UCSD-AML1 (cell line): ENCODE data around the gene NLRP6.
A peak's percentile ranks its signal among the peaks of the same experiment; 100 is the strongest.
"Not testable (repeated sequence)": the region's sequence is repeated elsewhere in the genome, so short reads cannot be mapped to it uniquely, and the experiment has no call there.

ENCODE experiments used
- DNase-seq: peaks from one replicate; lab custom pipeline; 2025; ENCODE audit not compliant: unreplicated experiment; lab: John Stamatoyannopoulos, UW

Gene NLRP6

DNA sequence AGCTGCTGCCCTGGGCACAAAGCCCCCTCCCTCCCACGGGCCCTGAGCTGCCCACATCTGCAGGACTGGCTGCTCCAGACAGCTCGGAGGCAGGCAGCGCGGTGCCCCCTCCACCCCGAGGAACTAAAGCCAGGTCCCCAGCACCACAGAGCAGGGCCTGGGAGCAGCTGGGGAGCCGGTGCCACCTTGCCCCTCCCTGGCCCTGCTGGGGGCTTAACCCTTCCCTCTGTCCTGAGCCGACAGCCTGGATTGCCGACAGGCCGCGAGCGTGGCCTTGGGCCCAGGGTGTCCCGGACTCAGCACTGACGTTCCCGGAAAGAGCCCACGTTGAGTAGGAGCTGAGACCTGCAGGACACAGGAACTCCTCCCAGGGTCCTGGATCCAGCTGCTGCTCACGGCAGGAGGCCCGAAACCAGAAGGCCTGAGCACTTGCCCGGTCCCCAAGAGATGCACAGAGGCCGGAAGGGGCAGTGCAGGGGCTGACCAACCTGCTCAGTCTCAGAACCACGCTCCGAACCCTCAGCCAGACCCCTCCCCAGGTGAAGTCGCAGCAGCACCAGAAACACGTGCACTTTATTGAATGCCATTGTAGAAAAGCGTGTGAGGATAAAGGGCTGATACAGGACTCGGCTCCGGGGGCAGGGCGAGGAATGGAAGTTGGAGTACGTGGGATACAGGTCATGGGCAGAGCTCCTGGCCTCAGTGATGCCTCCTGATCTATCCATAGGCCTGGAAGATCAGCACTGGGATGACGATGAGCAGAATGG lies 41.1 kb downstream of the NLRP6 start:
- DNase-seq: not testable (repeated sequence)

DNA sequence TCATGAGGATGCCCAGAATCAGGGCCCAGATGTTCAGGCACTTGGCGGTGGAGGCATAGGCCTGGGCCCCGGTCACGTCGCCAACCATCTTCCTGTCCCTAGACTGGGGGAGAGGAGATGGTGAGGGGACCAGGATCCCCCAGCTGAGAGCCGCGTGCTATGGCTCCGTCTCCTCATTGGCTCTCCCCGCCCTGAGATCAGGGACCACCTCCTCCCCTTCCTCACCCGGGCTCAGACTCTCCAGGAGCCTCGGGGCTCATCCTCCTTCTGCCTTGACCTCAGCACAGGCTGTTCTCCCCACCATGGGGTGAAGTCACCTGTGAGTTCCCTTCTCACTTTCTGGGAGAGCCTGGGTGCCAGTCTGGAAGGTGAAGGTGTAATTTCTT lies 41.7 kb downstream of the NLRP6 start:
- DNase-seq: not testable (repeated sequence)

DNA sequence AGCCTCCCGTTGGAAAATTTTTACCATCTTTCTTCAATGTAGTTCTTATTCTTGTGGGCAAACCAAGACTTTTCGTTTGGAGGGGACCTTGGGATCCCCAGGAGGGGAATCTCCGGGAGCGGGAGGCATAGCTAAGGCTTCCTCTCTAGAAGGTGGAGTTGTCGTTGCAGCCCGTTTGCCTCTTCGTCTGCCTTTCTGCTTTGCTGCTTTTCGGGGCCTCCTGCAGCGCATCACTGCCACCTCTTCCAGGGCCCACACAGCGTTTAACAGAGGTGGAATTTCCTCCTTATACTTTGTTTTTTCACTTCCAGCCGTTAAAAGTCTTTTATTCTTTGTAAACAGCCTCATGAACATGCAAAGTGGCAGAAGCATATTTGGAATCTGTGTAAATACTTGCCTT lies 45.9 kb downstream of the NLRP6 start:
- DNase-seq: no peak

DNA sequence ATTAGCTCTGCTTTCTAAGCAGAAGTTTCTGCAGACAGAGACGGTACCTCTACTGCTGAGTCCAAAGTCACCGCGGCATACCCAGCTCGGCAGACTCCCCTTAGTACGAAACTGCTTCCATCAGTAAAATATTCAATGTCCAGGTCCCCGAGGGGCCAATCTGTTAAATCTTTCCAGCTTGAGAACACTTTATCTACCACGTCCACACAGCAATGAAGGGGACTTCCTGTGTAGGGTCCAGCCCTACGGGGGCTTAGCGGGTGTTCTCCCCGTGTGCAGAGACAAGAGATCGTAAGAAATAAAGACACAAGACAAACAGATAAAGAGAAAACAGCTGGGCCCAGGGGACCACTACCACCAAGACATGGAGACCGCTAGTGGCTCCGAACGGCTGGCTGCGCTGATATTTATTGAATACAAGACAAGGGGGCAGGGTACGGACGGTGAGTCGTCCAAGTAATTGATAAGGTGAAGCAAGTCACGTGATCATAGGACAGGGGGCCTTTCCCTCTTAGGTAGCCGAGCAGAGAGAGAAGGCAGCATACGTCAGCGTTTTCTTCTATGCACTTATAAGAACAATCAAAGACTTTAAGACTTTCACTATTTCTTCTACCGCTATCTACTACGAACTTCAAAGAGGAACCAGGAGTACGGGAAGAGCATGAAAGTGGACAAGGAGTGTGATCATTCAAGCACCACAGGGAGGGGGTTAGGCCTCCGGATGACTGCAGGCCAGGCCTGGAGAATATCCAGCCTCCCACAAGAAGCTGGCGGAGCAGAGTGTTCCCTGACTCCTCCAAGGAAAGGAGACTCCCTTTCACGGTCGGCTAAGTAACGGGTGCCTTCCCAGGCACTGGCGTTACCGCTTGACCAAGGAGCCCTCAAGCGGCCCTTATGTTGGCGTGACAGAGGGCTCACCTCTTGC lies 46.6 kb downstream of the NLRP6 start:
- not testable (repeated sequence) for DNase-seq

DNA sequence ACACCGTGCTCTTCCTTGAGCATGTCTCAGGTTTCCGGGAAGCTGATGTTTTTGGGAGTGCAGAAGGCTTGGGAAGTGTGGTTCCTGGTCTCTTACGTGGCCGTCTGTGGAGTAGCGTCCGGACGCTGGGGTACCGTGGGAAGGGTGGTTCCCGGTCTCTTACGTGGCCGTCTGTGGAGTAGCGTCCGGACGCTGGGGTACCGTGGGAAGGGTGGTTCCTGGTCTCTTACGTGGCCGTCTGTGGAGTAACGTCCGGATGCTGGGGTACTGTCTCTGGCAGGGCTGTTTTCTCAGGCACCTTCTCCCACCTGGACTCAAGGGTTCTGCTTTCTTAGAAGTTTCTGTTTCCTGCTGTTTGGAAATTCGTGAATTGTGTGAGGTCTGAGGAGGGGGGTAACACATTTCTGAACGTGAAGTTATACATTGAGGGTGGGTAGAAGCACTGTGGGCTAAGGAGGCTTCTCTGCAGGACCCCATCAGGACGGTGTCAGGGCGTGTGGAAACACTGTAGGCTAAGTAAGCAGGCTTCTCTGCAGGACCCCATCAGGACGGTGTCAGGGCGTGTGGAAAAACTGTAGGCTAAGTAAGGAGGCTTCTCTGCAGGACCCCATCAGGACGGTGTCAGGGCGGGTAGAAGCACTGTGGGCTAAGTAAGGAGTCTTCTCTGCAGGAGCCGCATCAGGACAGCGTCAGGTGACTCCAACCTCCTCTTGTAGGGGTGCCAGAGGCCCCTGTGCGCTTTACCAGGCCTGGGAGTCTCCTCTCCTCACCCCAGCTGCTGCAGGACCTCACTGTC lies 47.8 kb downstream of the NLRP6 start:
- no peak for DNase-seq

DNA sequence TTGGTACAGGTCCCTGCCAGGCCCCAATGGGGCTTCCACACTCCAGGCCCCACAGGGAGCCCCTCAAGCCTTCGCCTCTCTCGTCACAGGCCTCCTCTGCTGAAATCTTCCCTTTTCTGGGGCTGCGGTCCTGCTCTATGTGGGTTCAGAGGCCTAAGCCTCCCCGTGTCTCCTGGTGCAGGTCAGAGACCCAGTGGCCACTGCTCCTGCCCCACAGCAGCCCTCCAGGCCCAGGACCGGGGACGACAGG lies 48.3 kb downstream of the NLRP6 start:
- no peak for DNase-seq

DNA sequence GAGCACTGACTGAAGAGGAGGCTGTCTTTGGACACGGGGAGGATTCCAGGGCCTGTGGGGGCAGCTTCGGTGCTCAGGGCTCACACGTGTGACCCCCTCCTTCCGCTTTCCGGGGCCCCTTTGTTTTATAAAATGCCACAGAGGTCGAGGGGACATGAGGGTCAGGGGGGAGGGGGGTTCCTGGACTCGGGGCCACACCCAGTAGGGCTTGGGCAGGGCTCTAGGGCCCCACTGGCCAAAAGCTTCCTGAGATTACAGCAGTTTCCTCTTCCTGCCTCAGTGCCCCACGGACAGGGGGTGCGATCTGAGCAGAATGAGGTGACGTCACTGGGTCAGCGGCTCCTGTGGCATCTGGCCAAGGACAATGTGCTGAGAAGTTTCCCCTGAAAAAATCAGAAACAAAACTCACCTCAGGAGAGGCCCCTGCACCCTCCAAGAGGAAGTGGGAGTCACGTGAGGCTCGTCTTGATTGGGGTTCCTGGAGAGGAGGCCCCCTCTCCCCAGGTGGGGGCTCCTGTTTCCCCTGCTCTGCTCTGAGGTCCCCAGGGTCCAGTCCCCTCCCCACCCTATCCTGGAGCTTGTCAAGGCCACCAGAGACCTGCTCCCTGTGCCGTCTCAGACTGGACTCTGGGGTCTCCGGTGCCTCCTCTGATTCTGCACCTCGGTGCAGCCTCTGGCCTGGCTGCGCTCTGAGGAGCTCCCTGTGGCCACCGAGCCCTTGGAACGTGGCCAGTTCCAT lies 48.8 kb downstream of the NLRP6 start:
- DNase-seq: peak; percentile 63

DNA sequence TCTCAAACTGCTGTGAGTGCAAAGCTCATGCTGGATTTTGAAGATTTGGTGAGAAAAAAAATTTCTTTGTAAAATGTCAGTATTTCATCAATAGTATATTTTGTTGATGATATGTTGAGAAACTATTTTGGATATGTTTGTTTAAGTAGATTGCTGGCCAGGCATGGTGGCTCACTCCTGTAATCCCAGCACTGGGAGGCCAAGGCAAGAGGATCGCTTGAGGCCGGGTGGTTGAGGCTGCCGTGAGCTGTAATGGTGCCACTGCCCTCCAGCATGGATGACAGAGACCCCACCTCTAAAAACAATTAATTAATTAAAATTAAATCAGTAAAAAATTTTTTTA lies 49.3 kb downstream of the NLRP6 start:
- DNase-seq: no peak

DNA sequence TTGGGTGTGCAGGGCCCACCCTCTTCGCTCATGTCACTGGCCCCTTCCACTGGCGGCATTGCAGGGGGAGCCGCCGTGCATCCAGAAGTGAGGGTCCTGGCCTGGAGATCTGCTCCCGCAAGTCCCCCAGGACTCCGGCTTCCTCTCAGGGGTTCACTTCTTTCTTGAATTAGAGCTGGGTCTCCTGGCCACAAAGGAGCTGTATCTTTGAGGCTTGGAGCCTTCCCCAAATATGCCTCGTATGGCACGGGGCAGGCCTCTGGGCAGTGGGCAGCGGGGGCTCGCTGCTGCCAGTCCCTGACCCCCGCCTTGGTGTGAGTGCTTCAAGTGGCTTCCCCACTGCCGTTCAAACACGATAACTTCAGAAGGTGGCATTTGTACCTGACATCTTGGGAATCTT lies 49.8 kb downstream of the NLRP6 start:
- no peak for DNase-seq

DNA sequence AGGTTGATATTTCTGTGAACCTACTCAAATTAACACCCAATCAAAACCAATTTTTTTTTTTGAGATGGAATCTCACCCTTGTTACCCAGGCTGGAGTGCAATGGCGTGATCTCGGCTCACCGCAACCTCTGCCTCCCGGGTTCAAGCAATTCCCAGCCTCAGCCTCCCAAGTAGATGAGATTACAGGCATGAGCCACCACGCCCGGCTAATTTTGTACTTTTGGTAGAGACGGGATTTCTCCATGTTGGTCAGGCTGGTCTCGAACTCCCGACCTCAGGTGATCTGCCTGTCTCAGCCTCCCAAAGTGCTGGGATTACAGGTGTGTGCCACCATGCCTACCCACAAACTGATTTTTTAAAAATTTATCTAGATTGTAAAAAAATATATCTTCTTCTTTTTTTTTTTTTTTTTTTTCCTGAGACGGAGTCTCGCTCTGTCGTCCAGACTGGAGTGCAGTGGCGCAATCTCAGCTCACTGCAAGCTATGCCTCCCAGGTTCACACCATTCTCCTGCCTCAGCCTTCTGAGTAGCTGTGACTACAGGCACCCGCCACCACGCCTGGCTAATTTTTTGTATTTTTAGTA lies 50.4 kb downstream of the NLRP6 start:
- DNase-seq: not testable (repeated sequence)

DNA sequence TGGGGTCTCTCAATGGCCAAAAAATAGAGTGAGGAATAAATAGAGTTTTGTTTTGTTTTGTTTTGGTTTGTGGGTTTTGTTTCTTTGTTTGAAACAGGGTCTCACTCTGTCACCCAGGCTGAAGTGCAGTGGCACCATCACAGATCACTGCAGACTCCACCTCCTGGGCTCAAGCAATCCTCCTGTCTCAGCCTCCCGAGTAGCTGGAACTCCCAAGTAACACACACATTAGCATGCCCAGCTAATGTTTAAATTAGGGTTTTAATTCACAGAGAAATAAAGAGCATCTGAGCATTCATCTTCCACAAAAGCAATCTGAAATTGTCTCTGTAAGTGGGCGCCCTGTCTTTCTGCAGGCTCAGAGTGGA lies 51.7 kb downstream of the NLRP6 start:
- DNase-seq: no peak

DNA sequence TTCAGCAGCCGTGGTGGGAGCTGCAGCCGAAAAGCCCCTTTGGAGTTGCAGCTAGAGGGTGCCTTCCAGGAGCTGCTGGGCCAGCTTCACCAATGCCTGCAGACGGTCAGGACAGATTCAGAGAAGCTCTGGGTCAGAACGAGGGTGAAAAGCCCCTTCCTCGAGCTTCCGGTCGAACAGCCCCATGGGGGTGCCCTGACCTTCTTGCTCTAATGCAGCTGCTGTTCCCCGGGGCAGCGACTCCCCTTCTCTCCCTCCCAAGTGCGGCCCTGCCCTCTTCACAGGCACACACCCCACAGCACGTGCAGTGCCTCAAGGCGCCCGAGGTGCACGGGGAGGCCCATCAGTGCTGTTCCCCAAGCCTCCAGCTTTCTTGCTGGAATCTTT lies 52.1 kb downstream of the NLRP6 start:
- no peak for DNase-seq

DNA sequence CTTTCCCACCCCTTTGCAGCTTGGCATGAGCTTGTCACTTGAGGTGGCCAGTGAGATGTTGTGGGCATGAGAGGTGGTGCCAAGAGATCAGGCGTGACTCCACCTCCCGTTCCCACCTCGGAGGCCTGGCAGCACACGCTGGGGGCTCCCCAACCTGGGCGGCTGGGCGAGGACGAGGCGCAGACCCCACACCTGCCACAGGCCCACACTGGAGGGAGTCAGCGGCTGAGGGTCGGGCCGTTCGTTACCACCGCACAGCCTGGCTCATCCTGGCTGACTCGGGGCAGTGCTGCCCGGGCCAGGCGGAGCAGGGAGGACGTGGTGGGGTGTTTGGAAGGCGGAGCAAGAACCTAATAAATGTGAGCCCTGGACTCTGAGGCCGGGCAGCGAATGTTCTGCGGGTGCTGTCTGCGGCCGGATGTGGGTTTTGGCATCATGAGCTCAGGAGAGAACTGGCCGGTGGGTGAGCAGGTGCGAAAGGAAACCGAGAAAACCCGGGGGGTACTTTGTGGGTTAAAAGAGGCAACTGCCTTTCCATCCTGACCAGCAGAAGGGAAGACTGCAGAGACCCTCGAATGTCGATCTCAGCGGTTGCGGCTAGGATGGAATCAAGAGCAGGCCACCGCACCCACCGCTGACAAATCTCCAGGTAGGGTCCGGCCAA lies 52.6 kb downstream of the NLRP6 start:
- DNase-seq: no peak

DNA sequence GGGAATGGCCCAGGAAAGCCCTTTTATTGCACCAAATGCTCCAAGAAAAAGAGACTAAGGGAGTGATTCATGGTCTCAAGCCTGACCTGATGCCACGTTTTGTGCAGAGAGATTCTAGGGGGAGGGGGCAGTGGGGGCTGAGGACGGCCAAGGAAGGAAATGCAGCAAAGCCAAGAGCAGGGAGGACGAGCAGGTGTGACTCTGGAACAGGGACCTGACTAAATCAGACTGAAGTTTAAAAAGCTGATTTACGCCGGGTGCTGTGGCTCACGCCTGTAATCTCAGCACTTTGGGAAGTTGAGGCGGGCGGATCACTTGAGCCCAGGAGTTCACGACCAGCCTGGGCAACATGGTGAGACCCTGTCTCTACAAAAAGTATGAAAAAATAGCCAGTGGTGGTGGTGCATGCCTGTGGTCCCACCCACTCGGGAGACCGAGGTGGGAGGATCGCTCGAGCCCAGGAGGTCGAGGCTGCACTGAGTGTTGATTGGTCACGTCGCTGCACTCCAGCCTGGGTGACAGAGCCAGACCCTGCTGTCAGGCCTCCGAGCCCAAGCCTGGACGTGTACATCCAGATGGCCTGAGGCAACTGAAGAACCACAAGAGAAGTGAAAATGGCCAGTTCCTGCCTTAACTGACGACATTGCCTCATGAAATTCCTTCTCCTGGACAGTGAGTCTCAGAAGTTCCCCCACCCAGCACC lies 53.3 kb downstream of the NLRP6 start:
- DNase-seq: no peak

DNA sequence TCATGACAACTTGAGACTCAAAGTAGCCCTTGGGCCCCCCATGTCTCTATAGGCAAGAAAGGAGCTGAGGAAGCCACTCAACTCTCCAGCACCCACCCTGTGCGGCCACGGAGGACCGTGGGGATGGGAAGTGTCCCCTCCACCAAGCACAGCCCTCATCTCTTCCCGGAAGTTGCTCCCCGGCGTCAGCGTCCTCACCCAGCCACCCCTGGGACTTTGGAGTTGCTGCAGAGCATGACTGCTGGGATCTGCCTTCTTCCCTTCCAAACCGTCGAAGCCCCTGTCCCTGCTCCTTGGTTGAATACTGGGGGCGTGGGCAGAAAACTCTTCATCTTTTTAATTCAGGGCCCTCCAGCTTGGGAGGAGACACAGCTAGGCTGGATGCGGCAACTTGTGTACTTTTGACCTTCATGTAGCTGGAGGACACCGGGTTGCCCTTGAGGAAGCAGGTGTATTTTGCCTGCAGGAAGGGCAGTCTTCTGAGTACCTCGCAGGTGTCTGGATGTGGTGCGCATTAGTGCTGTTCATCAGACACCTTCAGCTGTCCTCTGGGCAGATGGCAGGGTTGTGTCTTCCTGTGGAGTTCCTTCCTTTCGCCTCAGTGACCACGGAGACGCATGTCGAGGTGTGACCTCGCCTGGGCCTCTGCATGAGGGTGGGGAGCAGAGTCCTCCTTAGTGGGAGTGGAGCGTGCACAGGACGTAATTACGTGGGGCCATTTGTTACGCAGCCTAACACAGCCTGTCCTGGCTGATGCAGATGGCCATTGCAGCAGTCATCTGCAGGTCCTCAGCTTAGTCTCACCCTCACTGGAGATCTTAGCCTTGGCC lies 54.7 kb downstream of the NLRP6 start:
- DNase-seq: no peak

DNA sequence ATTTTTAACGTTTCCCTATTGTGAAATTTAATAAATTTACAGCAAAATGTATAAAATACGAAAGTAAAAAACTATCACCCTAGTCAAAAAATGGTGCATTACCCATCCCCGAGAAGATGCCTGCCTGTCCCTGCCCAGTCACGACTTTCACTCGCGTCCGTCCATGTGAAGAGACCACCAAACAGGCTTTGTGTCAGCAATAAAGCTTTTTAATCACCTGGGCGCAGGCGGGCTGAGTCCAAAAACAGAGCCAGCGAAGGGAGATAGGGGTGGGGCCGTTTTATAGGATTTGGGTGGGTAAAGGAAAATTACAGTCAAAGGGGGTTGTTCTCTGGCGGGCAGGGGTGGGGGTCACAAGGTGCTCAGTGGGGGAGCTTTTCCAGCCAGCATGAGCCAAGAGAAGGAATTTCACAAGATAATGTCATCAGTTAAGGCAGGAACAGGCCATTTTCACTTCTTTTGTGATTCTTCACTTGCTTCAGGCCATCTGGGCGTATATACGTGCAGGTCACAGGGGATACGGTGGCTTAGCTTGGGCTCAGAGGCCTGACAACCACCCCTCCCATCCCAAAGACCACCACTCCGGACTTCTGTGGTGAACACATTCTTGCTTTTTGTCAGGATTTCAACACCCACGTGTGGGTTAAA lies 55.5 kb downstream of the NLRP6 start:
- DNase-seq: not testable (repeated sequence)

DNA sequence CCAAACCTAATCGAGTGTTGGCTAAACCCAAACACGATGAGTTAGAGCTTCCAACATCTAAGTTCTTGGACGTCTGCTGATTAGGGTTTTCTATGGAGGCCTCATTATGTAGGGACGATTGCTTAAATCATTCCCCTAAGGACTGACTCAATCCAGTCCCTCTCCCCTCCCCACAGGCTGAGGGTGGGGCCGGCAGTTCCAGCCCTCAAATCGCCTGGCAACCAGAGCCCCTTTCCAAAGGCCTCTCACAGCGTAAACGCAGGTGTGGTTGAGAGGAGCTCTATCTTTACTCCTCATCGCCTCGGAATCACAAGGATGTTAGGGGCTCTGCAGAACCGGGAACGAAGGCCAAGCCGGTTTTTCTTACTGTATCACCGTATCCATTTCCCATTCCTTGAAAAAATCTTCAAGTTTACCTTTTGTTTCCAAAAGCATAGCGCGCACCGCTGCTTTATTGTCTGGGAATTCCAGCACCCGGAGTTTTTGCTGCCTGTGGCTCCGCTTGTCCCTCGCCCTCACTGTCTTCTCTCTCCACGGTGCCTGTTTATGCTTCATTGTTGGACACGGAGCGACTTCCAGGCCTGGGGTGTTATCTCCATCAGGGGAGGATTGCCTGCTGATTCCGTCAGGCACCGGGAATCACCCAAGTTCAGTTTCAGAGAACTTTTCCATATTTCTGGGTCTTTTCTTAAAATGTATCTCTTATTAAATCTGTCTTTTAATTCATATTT lies 56.2 kb downstream of the NLRP6 start:
- DNase-seq: no peak
